WTC11 (cell line): ENCODE measurements around the gene GMEB2. TPM values are rescaled to one million over a fixed set of nuclear protein-coding genes. Genes with fewer than 3 reads are reported as not detected.

Source experiments
- ATAC-seq: fragments of 200-7000 bp; cut with Tn5 transposase; 2 replicates; pipeline ENCODE4 v1.10.0; 2021; ENCODE audit warnings: mild to moderate bottlenecking, moderate library complexity
- CTCF ChIA-PET: fragments of 300-600 bp; sonication (Branson Sonifier 250); formaldehyde crosslinking; loops from one replicate; lab custom pipeline; 2021; ENCODE audit warnings: antibody characterized with exemption; lab: Charles Lee
- POLR2A ChIA-PET: fragments of 350-600 bp; sonication (Branson Sonifier 250); formaldehyde crosslinking; loops from one replicate; lab custom pipeline; 2021; ENCODE audit warnings: antibody characterized with exemption; lab: Charles Lee
- DNase-seq: peaks from one replicate; pipeline ENCODE4 v3.0.0; 2021; ENCODE audit warnings: low spot score
- H3K27ac Mint-ChIP-seq: 2 replicates; pipeline ENCODE4 v1.8.0; 2021; ENCODE audit warnings: mixed read lengths
- H3K27me3 Mint-ChIP-seq: 2 replicates; pipeline ENCODE4 v1.8.0; 2021; ENCODE audit warnings: low read depth, mild to moderate bottlenecking, moderate library complexity, mixed read lengths
- H3K36me3 Mint-ChIP-seq: 2 replicates; pipeline ENCODE4 v1.8.0; 2021; ENCODE audit warnings: mixed read lengths
- H3K4me1 Mint-ChIP-seq: 2 replicates; pipeline ENCODE4 v1.8.0; 2022; ENCODE audit warnings: mixed read lengths
- H3K4me3 Mint-ChIP-seq: 2 replicates; pipeline ENCODE4 v1.8.0; 2021; ENCODE audit warnings: mild to moderate bottlenecking, moderate library complexity, mixed read lengths
- H3K9me3 Mint-ChIP-seq: 2 replicates; pipeline ENCODE4 v1.8.0; 2021; ENCODE audit warnings: mixed read lengths
- CDX4 ChIP-seq: fragments of 250-450 bp; sonication (Bioruptor Pico); IDR thresholded peaks from 2 replicates; pipeline ENCODE4 v1.9.0; 2021; ENCODE audit warnings: moderate library complexity, mild to moderate bottlenecking, inconsistent platforms, borderline replicate concordance
- CREB1 ChIP-seq: sonication (generic); formaldehyde crosslinking; IDR thresholded peaks from 2 replicates; pipeline ENCODE4 v1.8.0; 2023; ENCODE audit warnings: mild to moderate bottlenecking, missing genetic modification reagents
- E2F1 ChIP-seq: sonication (generic); formaldehyde crosslinking; IDR thresholded peaks from 2 replicates; pipeline ENCODE4 v1.8.0; 2022; ENCODE audit warnings: mild to moderate bottlenecking, missing genetic modification reagents
- ESRRA ChIP-seq: sonication (generic); formaldehyde crosslinking; IDR thresholded peaks from 2 replicates; pipeline ENCODE4 v1.8.1; 2022; ENCODE audit warnings: mild to moderate bottlenecking, missing genetic modification reagents, borderline replicate concordance
- FOXJ3 ChIP-seq: sonication (generic); formaldehyde crosslinking; IDR thresholded peaks from 2 replicates; pipeline ENCODE4 v1.9.0; 2021; ENCODE audit warnings: missing genetic modification reagents, mild to moderate bottlenecking, borderline replicate concordance
- FOXP4 ChIP-seq: sonication (generic); formaldehyde crosslinking; IDR thresholded peaks from 2 replicates; pipeline ENCODE4 v1.8.0; 2022; ENCODE audit warnings: mild to moderate bottlenecking, missing genetic modification reagents
- GRHL2 ChIP-seq: fragments of 250-450 bp; sonication (Bioruptor Pico); IDR thresholded peaks from 2 replicates; pipeline ENCODE4 v1.8.0; 2022; ENCODE audit warnings: mild to moderate bottlenecking, moderate library complexity; ENCODE audit not compliant: insufficient replicate concordance, severe bottlenecking
- HMGXB4 ChIP-seq: sonication (generic); formaldehyde crosslinking; IDR thresholded peaks from 2 replicates; pipeline ENCODE4 v1.8.1; 2023; ENCODE audit warnings: mild to moderate bottlenecking, moderate library complexity, missing genetic modification reagents
- JUN ChIP-seq: sonication (generic); formaldehyde crosslinking; IDR thresholded peaks from 2 replicates; pipeline ENCODE4 v1.8.0; 2023; ENCODE audit warnings: mild to moderate bottlenecking, missing genetic modification reagents
- MXD4 ChIP-seq: fragments of 250-450 bp; sonication (Bioruptor Pico); IDR thresholded peaks from 2 replicates; pipeline ENCODE4 v1.8.0; 2021; ENCODE audit warnings: mild to moderate bottlenecking, moderate library complexity, borderline replicate concordance
- PREB ChIP-seq: sonication (generic); formaldehyde crosslinking; IDR thresholded peaks from 2 replicates; pipeline ENCODE4 v1.8.1; 2022; ENCODE audit warnings: mild to moderate bottlenecking, missing genetic modification reagents, moderate library complexity, borderline replicate concordance
- TEAD4 ChIP-seq: sonication (generic); formaldehyde crosslinking; IDR thresholded peaks from 2 replicates; pipeline ENCODE4 v1.8.0; 2022; ENCODE audit warnings: mild to moderate bottlenecking, missing genetic modification reagents
- TP53 ChIP-seq: sonication (generic); formaldehyde crosslinking; IDR thresholded peaks from 2 replicates; pipeline ENCODE4 v1.8.1; 2023; ENCODE audit warnings: mild to moderate bottlenecking, missing genetic modification reagents
- USF2 ChIP-seq: sonication (generic); formaldehyde crosslinking; IDR thresholded peaks from 2 replicates; pipeline ENCODE4 v1.8.1; 2023; ENCODE audit warnings: mild to moderate bottlenecking, missing genetic modification reagents, moderate library complexity
- ZNF121 ChIP-seq: sonication (generic); formaldehyde crosslinking; IDR thresholded peaks from 2 replicates; pipeline ENCODE4 v1.8.0; 2023; ENCODE audit warnings: missing genetic modification reagents
- total RNA-seq: library from RNA; stranded (reverse); gene quantifications from 3 replicates; pipeline ENCODE4 v1.2.3, GENCODE V29; 2021

The GMEB2 gene
- total RNA-seq, 1 experiment from 2014 or later, result 14.8 TPM

GRCh38 chr20:63668351-63668750 lies 41.5 kb upstream of the GMEB2 start:
- no peak for TF ChIP-seq CREB1 (CRISPR knock-in tag)
- TF ChIP-seq CDX4 (CRISPR knock-in tag), result no peak
- no peak for TF ChIP-seq HMGXB4
- TF ChIP-seq MXD4 (CRISPR knock-in tag), result no peak
- TF ChIP-seq TP53 (CRISPR knock-in tag), result no peak
- TF ChIP-seq ZNF121, result no peak
- TF ChIP-seq TEAD4 (CRISPR knock-in tag), result no peak
- no peak for TF ChIP-seq JUN
- no peak for TF ChIP-seq FOXP4 (CRISPR knock-in tag)
- TF ChIP-seq USF2 (CRISPR knock-in tag), result no peak
- no peak for TF ChIP-seq E2F1 (CRISPR knock-in tag)
- TF ChIP-seq, all 79 proteins: peak for 0
- H3K27ac Mint-ChIP-seq, result no peak overlapping the region
- DNase-seq, result no peak
- ChIA-PET POLR2A (no interaction called here), CTCF (no interaction called here)
- H3K9me3 Mint-ChIP-seq, result no peaks in the 10 kb centered on the region
- peaks cover 24% of the 10 kb centered on the region for H3K36me3 Mint-ChIP-seq
- H3K4me1 Mint-ChIP-seq, result no peaks in the 10 kb centered on the region
- H3K27me3 Mint-ChIP-seq, result no peaks in the 10 kb centered on the region
- no peak for ATAC-seq
- H3K4me3 Mint-ChIP-seq, result no peak overlapping the region

GRCh38 chr20:63667858-63668257 lies 41.0 kb upstream of the GMEB2 start:
- CTCF ChIA-PET, result no interaction called here
- POLR2A ChIA-PET, result no interaction called here
- H3K36me3 Mint-ChIP-seq, result peaks cover 24% of the 10 kb centered on the region
- H3K4me3 Mint-ChIP-seq, result no peak overlapping the region
- H3K27me3 Mint-ChIP-seq, result no peaks in the 10 kb centered on the region
- no peak for ATAC-seq
- DNase-seq, result no peak
- no peaks in the 10 kb centered on the region for H3K9me3 Mint-ChIP-seq
- no peak overlapping the region for H3K27ac Mint-ChIP-seq
- no peaks in the 10 kb centered on the region for H3K4me1 Mint-ChIP-seq
- TF ChIP-seq PREB (CRISPR knock-in tag) (no peak), FOXJ3 (CRISPR knock-in tag) (no peak), USF2 (CRISPR knock-in tag) (no peak), ZNF121 (no peak), GRHL2 (CRISPR knock-in tag) (no peak), ESRRA (CRISPR knock-in tag) (no peak)
- TF ChIP-seq, all 79 proteins: peak for 0
